Measurements from ENCODE around the gene KLF3.

Gene KLF3

GRCh38 chr4:38673130-38673978 is 9.4 kb downstream of the KLF3 start:
- in situ Hi-C loops (cut with MboI; ENCODE audit: low sequenced_read_pairs) = no loop called here

- in situ Hi-C loops (cut with MboI; ENCODE audit: low sequenced_read_pairs) = no loop called here
These were observed 10.5 kb downstream of the KLF3 start for GRCh38 chr4:38674258-38675144.

GRCh38 chr4:38675146-38676121 is 11.4 kb downstream of the KLF3 start:
- in situ Hi-C loops (cut with MboI; ENCODE audit: low sequenced_read_pairs) = no loop called here

- in situ Hi-C loops (cut with MboI; ENCODE audit: low sequenced_read_pairs) = no loop called here
These were observed 13.0 kb downstream of the KLF3 start for GRCh38 chr4:38676986-38677385.

GRCh38 chr4:38677441-38677840 is 13.4 kb downstream of the KLF3 start:
- in situ Hi-C loops (cut with MboI; ENCODE audit: low sequenced_read_pairs) = no loop called here

- in situ Hi-C loops (cut with MboI; ENCODE audit: low sequenced_read_pairs) = no loop called here
These were observed 14.1 kb downstream of the KLF3 start for GRCh38 chr4:38678078-38678477.

- in situ Hi-C loops (cut with MboI; ENCODE audit: low sequenced_read_pairs) = no loop called here
These were observed 15.9 kb downstream of the KLF3 start for GRCh38 chr4:38679921-38680320.

GRCh38 chr4:38681281-38681991 is 17.4 kb downstream of the KLF3 start:
- in situ Hi-C loops (cut with MboI; ENCODE audit: low sequenced_read_pairs) = no loop called here

GRCh38 chr4:38682336-38682735 is 18.3 kb downstream of the KLF3 start:
- in situ Hi-C loops (cut with MboI; ENCODE audit: low sequenced_read_pairs) = no loop called here

- in situ Hi-C loops (cut with MboI; ENCODE audit: low sequenced_read_pairs) = no loop called here
These were observed 19.3 kb downstream of the KLF3 start for GRCh38 chr4:38683276-38683675.

GRCh38 chr4:38684271-38684670 is 20.3 kb downstream of the KLF3 start:
- in situ Hi-C loops (cut with MboI; ENCODE audit: low sequenced_read_pairs) = no loop called here

- in situ Hi-C loops (cut with MboI; ENCODE audit: low sequenced_read_pairs) = no loop called here
These were observed 21.2 kb downstream of the KLF3 start for GRCh38 chr4:38684951-38685844.

GRCh38 chr4:38686682-38687081 is 22.7 kb downstream of the KLF3 start:
- in situ Hi-C loops (cut with MboI; ENCODE audit: low sequenced_read_pairs) = no loop called here

- in situ Hi-C loops (cut with MboI; ENCODE audit: low sequenced_read_pairs) = no loop called here
These were observed 23.6 kb downstream of the KLF3 start for GRCh38 chr4:38687571-38688011.

GRCh38 chr4:38688676-38689355 is 24.8 kb downstream of the KLF3 start:
- in situ Hi-C loops (cut with MboI; ENCODE audit: low sequenced_read_pairs) = no loop called here

GRCh38 chr4:38691251-38692008 is 27.4 kb downstream of the KLF3 start:
- in situ Hi-C loops (cut with MboI; ENCODE audit: low sequenced_read_pairs) = no loop called here

- in situ Hi-C loops (cut with MboI; ENCODE audit: low sequenced_read_pairs) = no loop called here
These were observed 28.4 kb downstream of the KLF3 start for GRCh38 chr4:38692421-38692820.

- in situ Hi-C loops (cut with MboI; ENCODE audit: low sequenced_read_pairs) = no loop called here
These were observed 29.6 kb downstream of the KLF3 start for GRCh38 chr4:38693569-38693968.
